HEK293T (cell line): ENCODE data around the gene CD320.

Source experiments
- BHLHE40 ChIP-seq: fragments of 450-650 bp; IDR thresholded peaks from 2 replicates; pipeline ENCODE4 v1.6.1; 2016; ENCODE audit warnings: mild to moderate bottlenecking, moderate library complexity, borderline replicate concordance
- FOXK2 ChIP-seq: fragments of 450-650 bp; IDR thresholded peaks from 2 replicates; pipeline ENCODE4 v1.6.1; 2016; ENCODE audit warnings: mild to moderate bottlenecking
- FOXM1 ChIP-seq: fragments of 450-650 bp; IDR thresholded peaks from 2 replicates; pipeline ENCODE4 v1.6.1; 2017; ENCODE audit warnings: mild to moderate bottlenecking, borderline replicate concordance
- LEF1 ChIP-seq: fragments of 450-650 bp; IDR thresholded peaks from 2 replicates; pipeline ENCODE4 v1.6.1; 2017; ENCODE audit warnings: mild to moderate bottlenecking, borderline replicate concordance
- SP1 ChIP-seq: fragments of 450-650 bp; IDR thresholded peaks from 2 replicates; pipeline ENCODE4 v1.6.1; 2017
- SUZ12 ChIP-seq: fragments of 450-650 bp; IDR thresholded peaks from 2 replicates; pipeline ENCODE4 v1.6.1; 2016; ENCODE audit warnings: mild to moderate bottlenecking
- TARDBP ChIP-seq: fragments of 450-650 bp; IDR thresholded peaks from 2 replicates; pipeline ENCODE4 v1.6.1; 2016
- ZNF384 ChIP-seq: fragments of 450-650 bp; IDR thresholded peaks from 2 replicates; pipeline ENCODE4 v1.6.1; 2016

GRCh38 chr19:8252922-8253589 lies 55.1 kb downstream of the CD320 start:
- no peak for TF ChIP-seq BHLHE40
- TF ChIP-seq TARDBP: no peak
- TF ChIP-seq SP1: no peak
- no peak for TF ChIP-seq FOXK2
- TF ChIP-seq FOXM1: no peak
- no peak for TF ChIP-seq LEF1
- TF ChIP-seq SUZ12: no peak
- TF ChIP-seq ZNF384: no peak
